B cell (primary cell): ENCODE measurements around the gene PKMYT1. TPM values are rescaled to one million over a fixed set of nuclear protein-coding genes. Genes with fewer than 3 reads are reported as not detected.
A peak's percentile ranks its signal among the peaks of the same experiment; 100 is the strongest.

Experiments
- ATAC-seq: fragments of 200-7000 bp; cut with Tn5 transposase; one replicate; pipeline ENCODE4 v1.10.0; 2021; ENCODE audit warnings: low read depth, mild to moderate bottlenecking, moderate number of reproducible peaks, moderate library complexity
- CTCF ChIA-PET: fragments of 350-600 bp; sonication (Branson Sonifier 250); formaldehyde crosslinking; loops from one replicate; lab custom pipeline; 2021; ENCODE audit warnings: antibody characterized with exemption, inconsistent platforms; lab: Charles Lee
- POLR2A ChIA-PET: fragments of 350-600 bp; sonication (Branson Sonifier 250); formaldehyde crosslinking; loops from one replicate; lab custom pipeline; 2021; ENCODE audit warnings: antibody characterized with exemption; lab: Charles Lee
- DNase-seq: peaks from one replicate; pipeline ENCODE4 v3.0.0; 2013
- H2AFZ ChIP-seq: 2 replicates; pipeline ENCODE4 v1.6.1; 2012; ENCODE audit warnings: mild to moderate bottlenecking, low read depth, low read length; ENCODE audit not compliant: insufficient read depth, poor library complexity, severe bottlenecking
- H3K27ac ChIP-seq, 2 donors: 1 replicate in 1 of 2; 2 replicates in 1 of 2; pipeline ENCODE4 v1.5.1; 2012 to 2013; ENCODE audit warnings: low read length in 2 of 2, mild to moderate bottlenecking in 2 of 2, moderate library complexity in 1 of 2
- H3K27me3 ChIP-seq, 4 experiments: fragments of 200-600 bp in 1 of 4; sonication (generic) in 1 of 4; replicated peaks in 1 of 4; 1 replicate in 2 of 4; 2 replicates in 2 of 4; pipeline versions ENCODE4 v1.6.1 to v1.7.0; 2013 to 2016; ENCODE audit warnings: low read length in 3 of 4, mild to moderate bottlenecking in 2 of 4, mixed read lengths in 1 of 4, moderate library complexity in 1 of 4; ENCODE audit not compliant: insufficient read depth in 4 of 4, control insufficient read depth in 3 of 4; ENCODE audit errors: control extremely low read depth in 1 of 4
- H3K36me3 ChIP-seq, 2 experiments: replicated peaks in 1 of 2; 1 replicate in 1 of 2; 2 replicates in 1 of 2; pipeline versions ENCODE4 v1.6.1 to v1.7.1; 2013; ENCODE audit warnings: low read length in 1 of 2; ENCODE audit not compliant: insufficient read depth in 2 of 2, control insufficient read depth in 1 of 2; ENCODE audit errors: control extremely low read depth in 1 of 2, extremely low read depth in 1 of 2
- H3K4me1 ChIP-seq, 2 donors: fragments of 200-600 bp in 1 of 2; sonication (generic) in 1 of 2; 1 replicate in 1 of 2; 2 replicates in 1 of 2; pipeline versions ENCODE4 v1.5.1 to v1.6.1; 2013 to 2017; ENCODE audit warnings: low read length in 2 of 2; ENCODE audit not compliant: control insufficient read depth in 2 of 2, insufficient read depth in 2 of 2
- H3K4me2 ChIP-seq: replicated peaks from 2 replicates; pipeline ENCODE3; 2012; ENCODE audit warnings: mild to moderate bottlenecking, low read depth, low read length; ENCODE audit not compliant: poor library complexity, severe bottlenecking
- H3K4me3 ChIP-seq, 5 experiments: fragments of 200-600 bp in 1 of 5; sonication (generic) in 1 of 5; 1 replicate in 3 of 5; 2 replicates in 2 of 5; pipeline versions ENCODE4 v1.5.1 to v1.7.0; 2011 to 2016; ENCODE audit warnings: low read length in 4 of 5, mild to moderate bottlenecking in 4 of 5, low read depth in 2 of 5, control low read depth in 1 of 5, moderate library complexity in 1 of 5; ENCODE audit not compliant: insufficient read depth in 1 of 5; ENCODE audit errors: control extremely low read depth in 1 of 5, extremely low read depth in 1 of 5
- H3K79me2 ChIP-seq: fragments of 200-600 bp; sonication (generic); one replicate; pipeline ENCODE4 v1.6.0; 2016; ENCODE audit warnings: low read length; ENCODE audit not compliant: control insufficient read depth, insufficient read depth
- H3K9ac ChIP-seq: fragments of 200-600 bp; sonication (generic); 2 replicates; pipeline ENCODE4 v1.6.1; 2017; ENCODE audit warnings: mild to moderate bottlenecking, low read length, moderate library complexity
- H3K9me3 ChIP-seq, 3 donors: one replicate each; pipeline versions ENCODE4 v1.6.1 to v1.7.1; 2013; ENCODE audit warnings: low read length in 2 of 3; ENCODE audit not compliant: control insufficient read depth in 2 of 3, insufficient read depth in 1 of 3; ENCODE audit errors: control extremely low read depth in 1 of 3
- H4K20me1 ChIP-seq: 2 replicates; pipeline ENCODE4 v1.6.0; 2012; ENCODE audit warnings: mild to moderate bottlenecking, low read length; ENCODE audit not compliant: insufficient read depth, control insufficient read depth, poor library complexity, severe bottlenecking
- H3K27ac Mint-ChIP-seq: one replicate; pipeline ENCODE4 v1.8.0; 2021; ENCODE audit warnings: mixed read lengths
- H3K27me3 Mint-ChIP-seq: one replicate; pipeline ENCODE4 v1.8.0; 2021; ENCODE audit warnings: mixed read lengths
- H3K4me1 Mint-ChIP-seq: one replicate; pipeline ENCODE4 v1.8.0; 2021; ENCODE audit warnings: mixed read lengths
- H3K4me3 Mint-ChIP-seq: one replicate; pipeline ENCODE4 v1.8.0; 2021; ENCODE audit warnings: mixed read lengths
- H3K9me3 Mint-ChIP-seq: one replicate; pipeline ENCODE4 v1.8.0; 2022; ENCODE audit warnings: mixed read lengths; ENCODE audit not compliant: insufficient read depth
- EZH2 ChIP-seq: IDR thresholded peaks from 2 replicates; pipeline ENCODE4 v1.6.1; 2012; ENCODE audit warnings: borderline replicate concordance, low read depth, mild to moderate bottlenecking, moderate library complexity, low read length; ENCODE audit not compliant: insufficient read depth, poor library complexity, severe bottlenecking
- WGBS: methylation state at CpG from one replicate; pipeline ENCODE4 v1.1.5; 2013; ENCODE audit warnings: missing lambda C conversion rate; ENCODE audit not compliant: insufficient coverage; 5-methylcytosine and 5-hydroxymethylcytosine counted together
- intact Hi-C: fragments of 100-400 bp; cut with micrococcal nuclease; formaldehyde crosslinking; loops from one replicate; pipeline ENCODE4 v1.10.0; 2022
- polyA plus RNA-seq: library from polyadenylated mRNA; depleted of rRNA; stranded (reverse); fragments of >200 nt; gene quantifications from 2 replicates; pipeline ENCODE4 v1.2.3, GENCODE V29; 2012
- total RNA-seq, 2 donors: library from RNA; stranded (reverse); fragments of 120-200 nt in 1 of 2; gene quantifications; 1 replicate in 1 of 2; 2 replicates in 1 of 2; pipeline versions ENCODE4 v1.2.3 to v1.2.4, GENCODE V29; 2013 to 2022
- TF ChIP-seq, protein P1 (sequence below): fragments of 200-600 bp; IDR thresholded peaks from one replicate; pipeline ENCODE4 v1.8.0; 2022; ENCODE audit warnings: antibody characterized with exemption, mild to moderate bottlenecking

The PKMYT1 gene
- total and polyA plus RNA-seq, 2 donors (not counting 1 experiment from before 2014, with no cell fraction given) = 0.67 to 2.6 TPM

DNA sequence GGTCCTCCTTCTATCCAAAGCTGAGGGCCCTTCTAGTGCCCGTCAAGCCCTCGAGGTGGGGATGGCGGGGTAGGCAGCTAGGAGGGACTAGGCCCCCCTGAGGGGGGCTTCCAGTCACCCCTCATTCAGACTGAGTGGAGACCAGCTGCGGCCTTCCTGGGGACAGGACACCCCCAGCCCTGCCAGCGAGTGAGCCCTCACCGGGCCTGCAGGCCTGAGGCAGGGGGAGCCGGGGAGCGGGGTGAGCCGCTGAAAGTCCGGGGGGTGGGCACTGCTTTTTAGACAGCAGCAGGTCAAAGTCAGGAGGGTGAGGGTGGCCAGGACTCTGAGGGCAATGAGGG, 24.8 kb downstream of the PKMYT1 start:
- no peak for ATAC-seq
- no peak overlapping the region for H2AFZ ChIP-seq
- intact Hi-C loops = no loop called here
- H3K9me3 ChIP-seq = peaks cover 0 to 3% (median 0%) of the 10 kb centered on the region in 3 donors
- peaks cover 0 to 31% (median 5%) of the 10 kb centered on the region in 4 experiments for H3K27me3 ChIP-seq
- ChIA-PET CTCF (interaction anchor here (1.6 kb wide), 1 partner anchor 28 kb away, joined by 5 read pairs; no protein-coding TSS in a partner anchor), POLR2A (no interaction called here)
- DNase-seq = no peak
- no peaks in the 10 kb centered on the region for H4K20me1 ChIP-seq
- 43% methylated on average over 8 of the region's 10 CpGs for WGBS
- no peak overlapping the region for H3K4me3 Mint-ChIP-seq
- no peaks in the 10 kb centered on the region for H3K4me1 Mint-ChIP-seq
- peaks cover 13 to 26% of the 10 kb centered on the region in 2 donors for H3K4me1 ChIP-seq
- no peaks in the 10 kb centered on the region for H3K9me3 Mint-ChIP-seq
- no peaks in the 10 kb centered on the region for H3K36me3 ChIP-seq
- H3K9ac ChIP-seq = no peak overlapping the region
- TF ChIP-seq, protein P1, sequence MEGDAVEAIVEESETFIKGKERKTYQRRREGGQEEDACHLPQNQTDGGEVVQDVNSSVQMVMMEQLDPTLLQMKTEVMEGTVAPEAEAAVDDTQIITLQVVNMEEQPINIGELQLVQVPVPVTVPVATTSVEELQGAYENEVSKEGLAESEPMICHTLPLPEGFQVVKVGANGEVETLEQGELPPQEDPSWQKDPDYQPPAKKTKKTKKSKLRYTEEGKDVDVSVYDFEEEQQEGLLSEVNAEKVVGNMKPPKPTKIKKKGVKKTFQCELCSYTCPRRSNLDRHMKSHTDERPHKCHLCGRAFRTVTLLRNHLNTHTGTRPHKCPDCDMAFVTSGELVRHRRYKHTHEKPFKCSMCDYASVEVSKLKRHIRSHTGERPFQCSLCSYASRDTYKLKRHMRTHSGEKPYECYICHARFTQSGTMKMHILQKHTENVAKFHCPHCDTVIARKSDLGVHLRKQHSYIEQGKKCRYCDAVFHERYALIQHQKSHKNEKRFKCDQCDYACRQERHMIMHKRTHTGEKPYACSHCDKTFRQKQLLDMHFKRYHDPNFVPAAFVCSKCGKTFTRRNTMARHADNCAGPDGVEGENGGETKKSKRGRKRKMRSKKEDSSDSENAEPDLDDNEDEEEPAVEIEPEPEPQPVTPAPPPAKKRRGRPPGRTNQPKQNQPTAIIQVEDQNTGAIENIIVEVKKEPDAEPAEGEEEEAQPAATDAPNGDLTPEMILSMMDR = no peak
- TF ChIP-seq EZH2 = no peak
- H3K27ac ChIP-seq = no peak overlapping the region
- H3K27me3 Mint-ChIP-seq = peaks cover 22% of the 10 kb centered on the region
- no peak overlapping the region for H3K4me3 ChIP-seq
- H3K4me2 ChIP-seq = no peak overlapping the region
- H3K27ac Mint-ChIP-seq = no peak overlapping the region
- H3K79me2 ChIP-seq = no peaks in the 10 kb centered on the region

DNA sequence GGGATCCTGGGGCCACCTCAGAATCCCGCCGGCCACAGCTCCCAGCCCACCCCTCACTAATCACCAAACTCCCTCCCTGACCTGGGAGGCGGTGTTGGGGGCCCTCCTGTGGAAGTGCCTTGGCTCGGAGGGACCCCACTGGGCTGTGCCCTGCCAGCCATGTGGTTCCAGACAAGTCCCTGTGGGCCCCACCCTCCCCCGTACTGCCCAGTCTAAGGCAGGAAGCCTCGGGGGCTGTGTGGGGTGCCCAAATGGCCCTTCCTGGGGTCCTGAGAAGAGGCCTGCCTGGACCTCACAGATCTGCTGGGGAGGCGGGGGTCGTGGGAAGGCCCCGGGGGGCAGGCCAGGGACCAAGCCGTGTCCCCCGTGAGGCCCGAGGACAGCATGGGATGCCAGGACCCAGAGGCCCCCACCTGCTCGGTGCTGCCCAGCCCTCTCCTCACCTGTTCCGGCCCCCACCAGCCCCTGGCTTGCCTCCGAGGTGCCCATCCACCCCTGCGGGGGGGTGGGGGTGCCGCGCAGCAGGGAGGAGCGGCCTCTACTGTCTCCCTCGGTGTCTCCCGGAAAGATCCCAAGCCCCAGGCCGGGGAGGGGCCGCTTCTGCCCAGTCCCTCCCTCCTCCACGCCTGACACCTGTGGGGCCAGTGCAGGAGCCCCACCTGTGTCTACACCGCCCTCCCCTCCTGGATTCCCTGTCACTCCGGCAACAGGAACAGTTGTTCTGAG, 25.4 kb downstream of the PKMYT1 start:
- no peaks in the 10 kb centered on the region for H3K36me3 ChIP-seq
- ChIA-PET POLR2A (no interaction called here), CTCF (interaction anchor here (1.6 kb wide), 1 partner anchor 28 kb away, joined by 5 read pairs; no protein-coding TSS in a partner anchor)
- no peak overlapping the region for H3K9ac ChIP-seq
- no peak overlapping the region for H3K4me3 ChIP-seq
- Mint-ChIP-seq H3K27me3 (peaks cover 17% of the 10 kb centered on the region), H3K4me3 (no peak overlapping the region), H3K27ac (no peak overlapping the region), H3K9me3 (no peaks in the 10 kb centered on the region), H3K4me1 (no peaks in the 10 kb centered on the region)
- no peaks in the 10 kb centered on the region for H3K79me2 ChIP-seq
- intact Hi-C loops = no loop called here
- H2AFZ ChIP-seq = no peak overlapping the region
- no peak for TF ChIP-seq EZH2
- TF ChIP-seq, protein P1 = no peak
- no peak for DNase-seq
- no peak for ATAC-seq
- H4K20me1 ChIP-seq = no peaks in the 10 kb centered on the region
- peaks cover 0 to 31% (median 5%) of the 10 kb centered on the region in 4 experiments for H3K27me3 ChIP-seq
- peaks cover 0 to 3% (median 0%) of the 10 kb centered on the region in 3 donors for H3K9me3 ChIP-seq
- peak overlapping the region; percentile 43 for H3K4me2 ChIP-seq
- H3K4me1 ChIP-seq = peaks cover 13 to 26% of the 10 kb centered on the region in 2 donors
- no peak overlapping the region for H3K27ac ChIP-seq
- WGBS = 74% methylated on average over 25 of the region's 26 CpGs
